WTC11 (cell line): ENCODE measurements around the gene TOR1A.

ENCODE experiments used
- ATF1 ChIP-seq: sonication (generic); formaldehyde crosslinking; IDR thresholded peaks from 2 replicates; pipeline ENCODE4 v1.8.1; 2023; ENCODE audit warnings: mild to moderate bottlenecking, moderate library complexity, missing genetic modification reagents
- ATF3 ChIP-seq: sonication (generic); formaldehyde crosslinking; conservative IDR thresholded peaks from 2 replicates; pipeline ENCODE4 v1.8.1; 2022; ENCODE audit warnings: mild to moderate bottlenecking, missing genetic modification reagents
- CREB1 ChIP-seq: sonication (generic); formaldehyde crosslinking; IDR thresholded peaks from 2 replicates; pipeline ENCODE4 v1.8.0; 2023; ENCODE audit warnings: mild to moderate bottlenecking, missing genetic modification reagents
- CTCF ChIP-seq: fragments of 200-600 bp; IDR thresholded peaks from 2 replicates; pipeline ENCODE4 v1.8.0; 2022; ENCODE audit warnings: antibody characterized with exemption
- E2F5 ChIP-seq: sonication (generic); formaldehyde crosslinking; IDR thresholded peaks from 2 replicates; pipeline ENCODE4 v1.8.1; 2022; ENCODE audit warnings: mild to moderate bottlenecking, moderate library complexity, missing genetic modification reagents
- ESRRA ChIP-seq: sonication (generic); formaldehyde crosslinking; IDR thresholded peaks from 2 replicates; pipeline ENCODE4 v1.8.1; 2022; ENCODE audit warnings: mild to moderate bottlenecking, missing genetic modification reagents, borderline replicate concordance
- IRF2 ChIP-seq: sonication (generic); formaldehyde crosslinking; IDR thresholded peaks from 2 replicates; pipeline ENCODE4 v1.8.0; 2022; ENCODE audit warnings: low read depth, missing genetic modification reagents, borderline replicate concordance
- SP1 ChIP-seq: sonication (generic); formaldehyde crosslinking; conservative IDR thresholded peaks from 2 replicates; pipeline ENCODE4 v1.8.1; 2022; ENCODE audit warnings: missing genetic modification reagents
- ZBTB21 ChIP-seq: sonication (generic); formaldehyde crosslinking; IDR thresholded peaks from 2 replicates; pipeline ENCODE4 v1.8.1; 2023; ENCODE audit warnings: mild to moderate bottlenecking, missing genetic modification reagents, borderline replicate concordance

GRCh38 chr9:129826344-129826743 lies 2.4 kb upstream of the TOR1A start:
- TF ChIP-seq CTCF: no peak
- no peak for TF ChIP-seq IRF2
- no peak for TF ChIP-seq ESRRA (CRISPR knock-in tag)
- no peak for TF ChIP-seq CREB1 (CRISPR knock-in tag)
- TF ChIP-seq ZBTB21: no peak
- no peak for TF ChIP-seq ATF1 (CRISPR knock-in tag)
- TF ChIP-seq E2F5 (CRISPR knock-in tag): no peak
- no peak for TF ChIP-seq ATF3 (CRISPR knock-in tag)
- no peak for TF ChIP-seq SP1 (CRISPR knock-in tag)
